OCI-LY7 (cell line): ENCODE data around the gene PATJ.

ENCODE experiments used
- CTCF ChIP-seq: fragments of 200-600 bp; sonication (generic); conservative IDR thresholded peaks from 2 replicates; pipeline ENCODE4 v1.5.1; 2014; ENCODE audit warnings: mild to moderate bottlenecking, antibody characterized with exemption, low read length, moderate library complexity, mixed read lengths
- EZH2phosphoT487 ChIP-seq: fragments of 200-600 bp; sonication (generic); IDR thresholded peaks from 2 replicates; pipeline ENCODE4 v1.6.1; 2018; ENCODE audit warnings: low read depth, borderline replicate concordance, mild to moderate bottlenecking, mixed run types, antibody characterized with exemption, low read length, moderate library complexity, mixed read lengths

- no peak for TF ChIP-seq CTCF
- TF ChIP-seq EZH2phosphoT487: no peak
Observed at GRCh38 chr1:62227496-62227895, 485.2 kb downstream of the PATJ start.
